Measurements from ENCODE around the gene ST8SIA3.
"Not testable (repeated sequence)": the region's sequence is repeated elsewhere in the genome, so short reads cannot be mapped to it uniquely, and the experiment has no call there.

Gene ST8SIA3

DNA sequence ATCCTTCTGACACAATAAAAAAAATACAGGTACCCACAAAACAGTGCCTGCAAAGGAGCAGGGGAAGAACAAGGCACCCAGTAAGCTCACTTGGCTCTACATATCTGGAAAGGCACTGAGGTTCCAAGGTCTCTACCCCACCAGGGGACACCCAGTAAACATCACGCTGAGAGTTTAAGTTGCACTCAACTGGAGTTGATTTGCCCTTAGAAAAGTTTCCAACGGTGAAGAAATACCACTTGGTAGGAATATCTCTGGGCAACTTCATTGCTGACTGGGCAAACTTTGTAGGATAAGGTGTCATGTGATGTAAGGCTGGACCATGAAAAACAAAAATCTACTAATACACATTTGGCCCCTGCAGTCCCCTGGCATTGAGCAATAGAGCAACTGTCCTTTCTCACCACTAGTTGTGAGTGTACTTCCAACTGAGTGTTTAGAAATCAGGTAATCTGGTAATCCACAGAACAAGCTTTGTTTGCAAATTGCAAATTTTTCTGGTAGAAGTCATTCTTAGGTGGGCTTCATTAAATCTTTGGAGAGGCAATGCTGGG, 14.2 kb downstream of the ST8SIA3 start:
- DNase-seq (ENCODE audit: low read depth in 2 of 2), result no peak

DNA sequence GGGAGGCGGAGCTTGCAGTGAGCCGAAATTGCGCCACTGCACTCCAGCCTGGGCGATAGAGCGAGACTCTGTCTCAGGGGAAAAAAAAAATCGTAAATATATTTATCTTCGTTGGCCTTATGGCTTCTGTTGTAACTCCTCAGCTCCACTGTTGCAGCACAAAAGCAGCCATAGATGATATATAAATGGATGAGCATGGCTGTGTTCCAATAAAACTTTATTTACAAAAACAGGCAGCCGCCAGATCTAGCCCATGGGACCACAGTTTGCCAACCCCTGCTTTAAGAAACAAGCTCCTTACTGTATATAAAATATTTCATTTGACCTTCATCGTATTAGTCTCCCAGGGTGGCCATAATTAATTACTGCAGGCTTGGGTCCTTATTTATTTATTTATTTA, 20.1 kb downstream of the ST8SIA3 start:
- no peak for DNase-seq (ENCODE audit: low read depth in 2 of 2)

DNA sequence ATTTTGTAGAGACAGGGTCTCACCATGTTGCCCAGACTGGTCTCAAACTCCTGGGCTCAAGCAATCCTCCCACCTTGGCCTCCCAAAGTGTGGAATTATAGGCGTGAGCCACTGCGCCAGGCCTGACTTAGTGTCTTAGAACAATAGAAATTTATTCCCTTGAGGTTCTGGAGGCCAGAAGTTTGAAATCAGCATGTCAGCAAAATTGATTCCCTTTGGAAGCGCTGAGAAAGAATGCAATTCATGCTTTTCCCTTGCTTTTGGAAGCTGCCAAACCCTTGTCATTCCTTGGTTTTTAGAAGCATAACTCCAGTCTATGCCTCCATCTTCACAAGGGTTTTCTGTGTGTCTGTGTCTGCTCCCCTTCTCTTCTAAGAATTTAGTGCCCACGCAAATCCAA, 20.7 kb downstream of the ST8SIA3 start:
- DNase-seq (ENCODE audit: low read depth in 2 of 2), result no peak

DNA sequence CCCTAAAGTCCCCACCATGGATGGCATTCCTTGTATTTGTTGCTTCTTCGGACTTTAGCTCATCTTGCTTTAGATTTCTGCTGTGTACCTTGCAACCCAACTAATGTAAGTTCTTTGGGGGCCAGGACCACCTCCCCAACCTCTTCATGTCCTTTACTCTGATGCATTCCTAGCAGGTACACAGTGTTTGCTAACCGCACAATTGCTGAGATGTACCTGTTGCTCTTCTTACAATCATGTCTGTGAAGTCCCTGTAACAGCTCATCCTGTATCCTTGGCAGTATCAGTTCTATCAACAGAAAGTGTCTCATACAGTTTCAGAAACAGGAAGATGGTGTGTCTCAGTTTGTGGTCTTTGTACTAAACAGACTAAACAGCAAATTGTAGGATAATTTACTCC, 24.1 kb downstream of the ST8SIA3 start:
- DNase-seq (ENCODE audit: low read depth in 2 of 2), result no peak

DNA sequence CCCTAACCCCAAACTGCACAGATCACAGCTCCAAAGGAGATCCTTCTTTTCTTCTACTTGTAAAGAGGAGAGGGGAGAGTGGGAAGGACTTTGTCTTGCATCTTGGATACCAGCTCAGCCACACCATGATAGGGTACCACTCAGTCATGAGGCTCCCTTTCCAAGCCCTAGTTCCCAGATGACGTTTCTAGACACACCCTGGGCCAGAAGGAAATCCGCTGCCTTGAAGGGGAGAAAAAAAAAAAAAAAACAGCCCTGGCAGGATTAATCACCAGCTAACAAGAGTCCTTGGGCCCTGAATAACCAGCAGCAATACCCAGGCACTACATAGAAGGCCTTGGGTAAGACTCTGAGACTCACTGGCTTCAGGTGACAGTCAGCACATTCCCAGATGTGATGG, 36.9 kb downstream of the ST8SIA3 start:
- no peak for DNase-seq (ENCODE audit: low read depth in 2 of 2)

DNA sequence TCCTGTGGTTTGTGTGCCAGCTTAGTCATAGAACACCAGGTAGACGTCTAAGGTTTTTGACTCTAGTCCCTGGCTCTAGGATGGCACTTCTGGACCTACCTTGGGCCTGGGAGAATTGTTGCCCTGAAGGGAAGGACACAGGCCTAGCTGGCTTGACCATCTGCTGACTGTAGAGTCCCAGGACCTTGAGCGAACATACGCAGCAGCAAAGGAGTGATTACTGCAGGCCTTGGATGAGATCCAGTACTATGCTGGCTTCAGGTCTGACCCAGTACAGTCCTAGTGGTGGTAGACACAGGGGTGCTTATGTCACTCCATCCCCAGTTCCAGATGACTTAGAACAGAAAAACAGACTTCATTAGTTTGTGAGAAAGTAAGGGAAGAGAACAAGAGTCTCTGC, 37.7 kb downstream of the ST8SIA3 start:
- DNase-seq (ENCODE audit: low read depth in 2 of 2), result no peak

DNA sequence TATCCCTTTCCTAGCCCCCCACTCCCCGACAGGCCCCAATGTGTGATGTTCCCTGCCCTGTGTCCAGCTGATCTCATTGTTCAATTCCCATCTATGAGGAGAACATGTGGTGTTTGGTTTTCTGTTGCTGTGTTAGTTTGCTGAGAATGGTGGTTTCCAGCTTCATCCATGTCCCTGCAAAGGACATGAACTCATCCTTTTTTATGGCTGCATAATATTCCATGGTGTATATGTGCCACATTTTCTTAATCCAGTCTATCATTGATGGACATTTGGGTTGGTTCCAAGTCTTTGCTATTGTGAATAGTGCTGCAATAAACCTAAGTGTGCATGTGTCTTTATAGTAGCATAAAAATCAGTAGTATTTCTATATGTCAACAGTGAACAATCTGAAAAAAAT, 42.4 kb downstream of the ST8SIA3 start:
- DNase-seq (ENCODE audit: low read depth in 2 of 2), result not testable (repeated sequence)

DNA sequence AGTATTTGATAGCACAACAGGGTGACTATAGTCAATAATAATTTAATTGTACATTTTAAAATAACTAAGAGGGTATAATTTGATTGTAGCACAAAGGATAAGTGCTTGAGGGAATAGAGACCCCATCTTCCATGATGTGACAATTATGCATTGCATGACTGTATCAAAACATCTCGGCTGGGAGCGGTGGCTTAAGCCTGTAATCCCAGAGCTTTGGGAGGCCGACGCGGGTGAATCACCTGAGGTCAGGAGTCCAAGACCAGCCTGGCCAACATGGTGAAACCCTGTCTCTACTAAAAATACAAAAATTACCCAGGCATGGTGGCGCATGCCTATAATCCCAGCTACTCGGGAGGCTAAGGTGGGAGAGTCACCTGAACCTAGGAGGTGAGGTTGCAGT, 44.5 kb downstream of the ST8SIA3 start:
- DNase-seq (ENCODE audit: low read depth in 2 of 2), result not testable (repeated sequence)

DNA sequence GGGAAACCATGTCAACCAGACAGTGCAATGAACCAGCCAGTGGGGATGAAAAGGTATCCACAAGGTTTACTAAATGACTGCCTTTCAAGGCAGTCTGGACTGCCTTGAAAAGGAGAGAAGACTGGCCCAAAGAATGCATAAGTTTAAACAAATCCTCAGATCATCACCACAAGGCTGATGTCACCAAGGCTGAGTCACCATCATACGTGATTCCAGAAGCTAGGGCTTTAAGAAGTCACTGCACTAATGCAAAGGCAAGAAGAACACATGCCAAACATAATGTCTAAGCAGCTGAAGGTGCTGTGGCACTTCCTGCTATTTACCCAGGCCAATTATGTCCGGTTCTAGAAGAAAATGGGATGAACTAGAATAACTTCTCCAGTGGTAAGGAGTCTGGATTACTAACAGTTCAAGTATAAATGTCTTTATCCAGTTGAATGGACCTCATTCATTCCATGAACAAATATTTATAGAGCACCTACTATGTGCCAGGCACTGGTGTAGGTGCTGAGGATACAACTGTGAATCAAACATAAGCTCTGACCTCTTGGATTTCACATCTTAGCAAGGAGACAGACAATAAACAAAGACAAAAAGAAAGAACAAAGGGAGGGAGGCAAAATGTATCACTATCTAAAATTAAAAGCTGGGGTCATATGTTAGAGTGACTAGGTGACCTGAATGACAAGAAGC, 45.2 kb downstream of the ST8SIA3 start:
- no peak for DNase-seq (ENCODE audit: low read depth in 2 of 2)

DNA sequence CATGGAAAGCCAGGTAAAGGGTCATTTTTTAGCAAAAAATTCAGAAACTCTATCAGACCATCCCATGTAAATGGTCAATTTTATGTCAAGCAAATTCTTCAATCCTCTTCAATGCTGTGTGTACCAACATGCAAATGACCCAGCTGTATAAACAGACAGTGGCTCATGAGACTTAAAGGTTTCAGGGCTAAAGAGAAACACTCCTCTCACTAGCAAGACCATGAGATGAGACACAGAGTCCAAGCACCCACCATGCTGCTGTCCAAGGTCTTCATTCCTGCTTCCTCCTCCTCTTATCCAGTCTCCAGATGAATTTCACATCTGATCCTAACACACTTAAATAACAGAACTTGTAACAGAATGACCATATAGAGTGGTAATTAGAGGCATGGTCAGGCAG, 52.0 kb downstream of the ST8SIA3 start:
- DNase-seq (ENCODE audit: low read depth in 2 of 2), result no peak

DNA sequence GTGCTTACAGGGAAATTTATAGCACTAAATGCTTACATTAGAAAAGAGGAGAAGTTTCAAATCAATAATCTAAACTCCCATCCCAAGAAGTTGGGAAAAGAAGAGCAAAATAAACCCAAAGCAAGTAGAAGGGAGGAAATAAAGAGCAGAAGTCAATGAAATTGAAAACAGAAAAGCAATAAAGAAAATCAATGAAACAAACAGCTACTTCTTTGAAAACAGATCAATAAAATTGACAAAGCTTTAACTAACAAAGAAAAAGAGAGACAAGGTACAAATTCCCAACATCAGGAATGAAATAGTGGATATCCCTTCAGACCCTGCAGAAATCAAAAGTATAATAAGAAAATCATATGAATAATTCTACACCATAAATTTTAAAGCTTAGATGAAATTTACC, 57.3 kb downstream of the ST8SIA3 start:
- DNase-seq (ENCODE audit: low read depth in 2 of 2), result no peak

DNA sequence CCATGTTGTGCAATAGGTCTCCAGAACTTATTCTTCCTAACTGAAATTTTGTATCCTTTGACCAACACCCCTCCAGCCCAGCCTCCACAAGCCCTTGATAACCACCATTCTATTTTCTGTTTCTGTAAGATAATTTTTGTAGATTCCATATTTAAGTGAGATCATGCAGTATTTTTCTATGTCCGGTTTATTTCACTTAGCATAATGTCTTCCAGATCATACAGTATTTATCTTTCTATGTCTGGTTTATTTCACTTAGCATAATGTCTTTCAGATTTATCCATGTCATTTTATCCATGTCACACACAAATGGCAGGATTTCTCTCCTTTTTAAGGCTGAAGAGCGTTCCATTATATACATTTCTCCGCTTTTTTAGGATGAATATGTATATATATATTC, 58.4 kb downstream of the ST8SIA3 start:
- no peak for DNase-seq (ENCODE audit: low read depth in 2 of 2)

DNA sequence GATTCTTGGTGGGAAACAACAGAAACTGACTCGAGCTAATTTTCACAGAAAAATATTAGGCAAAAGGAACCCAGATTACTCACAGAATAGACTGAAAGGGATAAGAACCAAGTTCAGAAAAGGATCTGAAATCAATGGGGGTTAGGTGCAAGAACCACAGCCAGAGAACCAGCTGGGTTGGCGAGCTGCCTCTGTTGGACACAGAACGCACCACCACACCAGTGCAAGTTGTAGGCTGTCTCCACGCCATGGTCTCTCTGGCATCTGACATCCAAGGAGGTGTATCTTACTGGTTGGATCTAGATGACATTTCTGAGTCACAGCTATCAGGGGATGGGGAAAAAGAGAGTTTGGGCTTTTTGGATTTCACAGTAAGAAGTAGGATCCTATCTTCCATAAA, 64.2 kb downstream of the ST8SIA3 start:
- DNase-seq (ENCODE audit: low read depth in 2 of 2), result no peak

All from stimulated activated CD4-positive, alpha-beta T cell treated with anti-CD3 and anti-CD28 coated beads, Interleukin-1b, Interleukin-23, amount 100 ng/mL, for 1 hour (primary cell).